Thyroid gland (tissue), 4 donors: ENCODE measurements around the gene LRRN1.
"Not testable (repeated sequence)": the region's sequence is repeated elsewhere in the genome, so short reads cannot be mapped to it uniquely, and the experiment has no call there.

Experiments used
- CTCF ChIP-seq, 6 experiments: fragments of 200-600 bp in 3 of 6; fragments of 450-650 bp in 3 of 6; sonication (generic) in 3 of 6; IDR thresholded peaks; one replicate each; pipeline ENCODE4 v1.5.1; 2016 to 2019; ENCODE audit warnings: antibody characterized with exemption in 6 of 6, mild to moderate bottlenecking in 2 of 6, inconsistent platforms in 1 of 6, moderate library complexity in 1 of 6
- POLR2A ChIP-seq, 2 donors: fragments of 450-650 bp; IDR thresholded peaks; one replicate each; pipeline ENCODE4 v1.6.1; 2017; ENCODE audit warnings: antibody characterized with exemption in 2 of 2, mild to moderate bottlenecking in 2 of 2, moderate library complexity in 1 of 2

GRCh38 chr3:3887311-3887710 lies 88.1 kb downstream of the LRRN1 start:
- TF ChIP-seq CTCF, POLR2A (IDR thresholded peaks at IDR 0.05): not testable (repeated sequence)
